ENCODE data around the gene CCDC159. TPM values are rescaled to one million over a fixed set of nuclear protein-coding genes. Genes with fewer than 3 reads are reported as not detected.
A peak's percentile ranks its signal among the peaks of the same experiment; 100 is the strongest.

The CCDC159 gene
- total RNA-seq, 1 experiment from 2014 or later, result 2.9 TPM

DNA sequence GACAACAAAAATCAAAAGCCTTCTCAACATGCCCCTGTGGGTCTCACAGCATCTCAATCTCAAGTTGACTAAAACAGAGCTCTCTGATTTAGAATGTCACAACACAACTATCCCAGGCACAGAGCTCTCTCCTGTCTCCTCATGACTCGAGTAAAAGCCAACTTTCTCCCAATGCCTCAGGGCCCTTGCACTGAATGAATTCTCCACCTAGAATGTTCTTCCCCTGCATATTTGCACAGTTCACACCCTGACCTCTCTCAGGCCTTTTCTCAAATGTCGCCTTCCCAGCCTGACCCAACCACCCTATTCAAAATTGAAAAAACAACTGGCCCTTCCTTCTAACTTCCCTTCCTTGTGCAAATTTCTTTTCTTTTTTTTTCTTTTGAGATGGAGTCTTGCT lies 24.4 kb downstream of the CCDC159 start:
- Histone ChIP-seq H3K36me3 (ENCODE audit: insufficient read depth, low read length) (no peaks in the 10 kb centered on the region), H3K27ac (ENCODE audit: low read length) (no peak overlapping the region), H3K4me1 (ENCODE audit: low read length) (peaks cover 11% of the 10 kb centered on the region), H3K9ac (ENCODE audit: low read length) (no peak overlapping the region), H3K27me3 (ENCODE audit: low read length) (no peaks in the 10 kb centered on the region), H3K9me3 (ENCODE audit: low read length) (no peaks in the 10 kb centered on the region), H4K20me1 (ENCODE audit: insufficient read depth, low read depth, low read length) (no peaks in the 10 kb centered on the region), H3K79me2 (ENCODE audit: low read length) (peaks cover 6% of the 10 kb centered on the region), H2AFZ (ENCODE audit: low read length) (no peak overlapping the region), H3K4me3 (ENCODE audit: low read length) (no peak overlapping the region), H3K9me2 (replicated peaks; ENCODE audit: insufficient read depth, low read length) (no peaks in the 10 kb centered on the region), H3K4me2 (ENCODE audit: low read depth, low read length, poor library complexity, severe bottlenecking) (no peak overlapping the region)
- no peak for DNase-seq

DNA sequence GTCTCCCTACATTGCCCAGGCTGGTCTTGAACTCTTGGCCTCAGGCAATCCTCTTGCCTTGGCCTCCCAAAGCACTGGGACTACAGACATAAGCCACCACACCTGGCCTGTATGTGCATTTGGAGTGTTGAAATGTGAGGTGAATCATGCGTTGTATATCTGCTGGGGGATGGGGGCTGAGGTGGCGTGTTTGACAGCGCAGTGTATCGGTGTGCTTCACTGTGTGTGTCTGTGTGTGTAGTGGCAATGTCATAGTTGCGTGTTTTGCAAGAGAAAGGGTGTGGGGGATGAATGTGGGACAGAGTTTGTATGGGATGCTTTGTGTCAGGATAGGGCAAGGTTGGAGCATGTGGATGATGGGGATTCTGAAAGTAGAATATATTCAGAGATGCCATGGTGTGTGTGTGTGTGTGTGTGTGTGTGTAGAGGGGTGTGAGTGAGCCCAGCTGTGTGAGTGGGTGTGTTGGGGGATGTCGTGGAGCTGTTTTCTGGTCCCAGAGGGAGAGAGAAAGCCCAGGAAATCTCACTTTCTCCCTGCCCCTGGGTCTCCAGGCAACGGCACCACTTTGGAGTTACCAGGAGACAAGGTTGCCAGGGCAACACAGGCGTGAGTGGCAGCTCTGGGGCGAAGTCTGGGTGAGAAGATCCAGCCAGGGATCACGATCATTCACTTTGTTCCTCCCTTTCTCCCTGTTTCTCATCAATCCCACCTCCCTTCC lies 27.0 kb downstream of the CCDC159 start:
- Histone ChIP-seq H3K27me3 (ENCODE audit: low read length) (no peaks in the 10 kb centered on the region), H3K4me2 (ENCODE audit: low read depth, low read length, poor library complexity, severe bottlenecking) (peak overlapping the region; percentile 91), H3K9me3 (ENCODE audit: low read length) (no peaks in the 10 kb centered on the region), H3K79me2 (ENCODE audit: low read length) (peaks cover 25% of the 10 kb centered on the region), H4K20me1 (ENCODE audit: insufficient read depth, low read depth, low read length) (no peaks in the 10 kb centered on the region), H3K36me3 (ENCODE audit: insufficient read depth, low read length) (0 out of 2 replicates have a peak, but pooled peaks cover 4% of the 10 kb centered on the region), H3K9ac (ENCODE audit: low read length) (peak overlapping the region; percentile 80), H3K4me1 (ENCODE audit: low read length) (peaks cover 35% of the 10 kb centered on the region), H3K27ac (ENCODE audit: low read length) (no peak overlapping the region), H3K9me2 (replicated peaks; ENCODE audit: insufficient read depth, low read length) (no peaks in the 10 kb centered on the region), H2AFZ (ENCODE audit: low read length) (peak overlapping the region; percentile 49; the same call in 1 of the 2 replicates), H3K4me3 (ENCODE audit: low read length) (peak overlapping the region; percentile 86; the same call in 1 of the 2 replicates)
- peak; percentile 51 for DNase-seq

DNA sequence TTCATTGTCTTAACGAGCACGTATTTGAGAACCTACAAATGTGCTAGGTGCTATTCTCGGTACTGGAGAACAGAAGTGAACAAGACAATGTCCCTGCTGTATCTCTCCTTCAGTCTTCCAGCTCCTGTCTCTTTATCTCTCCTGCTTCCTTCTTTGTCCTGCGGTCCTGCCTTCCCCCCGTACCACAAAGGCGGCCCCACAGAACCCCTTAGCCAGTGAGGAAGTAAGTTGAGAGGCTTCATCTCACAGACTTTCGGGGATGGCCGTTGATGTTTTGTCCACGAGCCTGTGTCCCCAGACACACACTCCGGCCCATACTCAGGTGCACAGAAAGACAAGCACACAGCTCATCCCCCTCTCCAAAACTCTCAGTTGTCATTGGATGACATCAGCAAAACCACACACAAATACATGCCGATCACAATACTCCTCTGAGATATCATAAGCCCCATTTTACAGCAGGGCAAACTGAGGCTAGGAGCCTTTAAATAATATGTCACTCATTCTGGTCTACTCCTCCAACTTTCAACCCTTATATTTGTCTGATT lies 27.6 kb downstream of the CCDC159 start:
- peak overlapping the region; percentile 49; the same call in 1 of the 2 replicates for H2AFZ ChIP-seq (ENCODE audit: low read length)
- H3K9ac ChIP-seq (ENCODE audit: low read length), result peak overlapping the region; percentile 80
- 0 out of 2 replicates have a peak, but pooled peaks cover 4% of the 10 kb centered on the region for H3K36me3 ChIP-seq (ENCODE audit: insufficient read depth, low read length)
- H3K79me2 ChIP-seq (ENCODE audit: low read length), result peaks cover 30% of the 10 kb centered on the region
- no peaks in the 10 kb centered on the region for H3K27me3 ChIP-seq (ENCODE audit: low read length)
- peak overlapping the region; percentile 86 for H3K4me3 ChIP-seq (ENCODE audit: low read length)
- H3K4me2 ChIP-seq (ENCODE audit: low read depth, low read length, poor library complexity, severe bottlenecking), result peak overlapping the region; percentile 91
- H3K4me1 ChIP-seq (ENCODE audit: low read length), result peaks cover 40% of the 10 kb centered on the region
- no peaks in the 10 kb centered on the region for H3K9me2 ChIP-seq (replicated peaks; ENCODE audit: insufficient read depth, low read length)
- no peaks in the 10 kb centered on the region for H3K9me3 ChIP-seq (ENCODE audit: low read length)
- H3K27ac ChIP-seq (ENCODE audit: low read length), result no peak overlapping the region
- DNase-seq, result peak; percentile 49
- no peaks in the 10 kb centered on the region for H4K20me1 ChIP-seq (ENCODE audit: insufficient read depth, low read depth, low read length)

DNA sequence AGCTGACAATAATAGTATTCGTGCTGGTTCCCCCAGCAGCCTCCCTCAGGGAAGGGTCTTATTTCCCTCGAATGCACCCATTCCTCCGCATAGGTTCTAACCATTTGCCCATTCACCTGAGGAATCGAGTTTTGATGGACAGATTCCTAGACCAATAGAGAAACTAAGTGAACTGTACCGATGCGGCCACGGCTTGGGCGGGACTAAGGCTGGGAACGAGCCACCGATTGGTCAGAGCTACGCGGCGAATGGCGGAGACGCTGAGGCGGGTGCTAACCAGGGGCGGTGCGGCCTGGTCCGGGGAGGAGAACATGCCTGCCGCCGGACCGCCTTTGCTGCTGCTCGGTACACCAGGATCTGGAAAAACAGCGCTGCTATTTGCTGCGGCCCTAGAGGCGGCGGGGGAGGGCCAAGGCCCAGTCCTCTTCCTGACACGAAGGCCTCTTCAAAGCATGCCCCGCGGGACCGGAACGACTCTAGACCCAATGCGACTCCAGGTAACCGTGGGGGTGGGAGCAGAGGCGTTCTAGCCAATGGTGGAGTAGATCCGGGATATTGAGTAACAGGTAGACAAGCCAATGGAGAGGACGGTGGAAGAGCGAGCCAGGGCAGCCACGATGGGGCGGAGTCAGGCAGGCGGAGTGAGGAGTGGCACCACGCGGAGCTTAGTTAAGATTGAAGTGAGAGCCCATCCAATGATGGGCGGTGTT lies 28.3 kb downstream of the CCDC159 start, which contains the start of gene SWSAP1:
SWSAP1 (plus strand) TSS at position 234 of the 710 bp plus-strand sequence; CDS start at position 249, 15 bp downstream.
- Histone ChIP-seq H4K20me1 (ENCODE audit: insufficient read depth, low read depth, low read length) (no peaks in the 10 kb centered on the region), H3K4me1 (ENCODE audit: low read length) (peaks cover 46% of the 10 kb centered on the region), H3K4me3 (ENCODE audit: low read length) (peak within 1 kb of the TSS; percentile 86), H3K36me3 (ENCODE audit: insufficient read depth, low read length) (0 out of 2 replicates have a peak, but pooled peaks cover 4% of the 10 kb centered on the region), H3K79me2 (ENCODE audit: low read length) (peaks cover 35% of the 10 kb centered on the region), H3K9me3 (ENCODE audit: low read length) (no peaks in the 10 kb centered on the region), H3K27me3 (ENCODE audit: low read length) (no peaks in the 10 kb centered on the region), H3K9me2 (replicated peaks; ENCODE audit: insufficient read depth, low read length) (no peaks in the 10 kb centered on the region), H3K27ac (ENCODE audit: low read length) (peak within 1 kb of the TSS; percentile 82), H3K4me2 (ENCODE audit: low read depth, low read length, poor library complexity, severe bottlenecking) (peak within 1 kb of the TSS; percentile 91), H2AFZ (ENCODE audit: low read length) (peak within 1 kb of the TSS; percentile 49; the same call in 1 of the 2 replicates), H3K9ac (ENCODE audit: low read length) (peak within 1 kb of the TSS; percentile 91)
- DNase-seq, result peak; percentile 99

DNA sequence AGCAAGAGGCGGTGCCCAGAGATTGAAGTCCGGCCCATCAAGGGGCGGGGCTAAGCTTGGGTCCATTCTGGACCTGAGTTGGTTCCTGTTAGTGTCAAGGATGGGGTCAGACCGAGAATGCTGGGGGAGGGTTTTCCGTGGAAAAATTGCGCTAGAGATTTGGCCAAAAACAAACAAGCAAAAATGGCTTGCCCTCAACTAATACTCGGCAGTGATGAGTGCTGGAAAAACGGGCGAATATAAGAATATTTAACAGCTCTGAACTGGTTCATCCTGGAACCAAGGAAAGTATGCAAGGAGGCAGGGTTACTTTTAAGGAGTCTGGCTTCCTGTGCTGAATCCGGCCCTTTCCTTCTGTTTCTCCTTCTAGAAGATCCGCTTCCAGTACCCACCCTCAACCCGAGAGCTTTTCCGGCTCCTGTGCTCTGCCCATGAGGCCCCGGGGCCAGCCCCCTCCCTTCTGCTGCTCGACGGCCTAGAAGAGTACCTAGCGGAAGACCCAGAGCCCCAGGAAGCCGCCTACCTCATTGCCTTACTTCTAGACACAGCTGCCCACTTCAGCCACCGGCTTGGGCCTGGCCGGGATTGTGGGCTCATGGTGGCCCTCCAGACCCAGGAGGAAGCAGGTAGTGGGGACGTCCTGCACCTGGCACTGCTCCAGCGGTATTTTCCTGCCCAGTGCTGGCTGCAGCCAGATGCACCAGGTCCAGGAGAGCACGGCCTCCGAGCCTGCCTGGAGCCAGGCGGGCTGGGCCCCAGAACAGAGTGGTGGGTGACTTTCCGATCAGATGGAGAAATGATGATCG lies 29.0 kb downstream of the CCDC159 start:
- no peaks in the 10 kb centered on the region for H3K9me3 ChIP-seq (ENCODE audit: low read length)
- H2AFZ ChIP-seq (ENCODE audit: low read length), result no peak overlapping the region
- H3K9ac ChIP-seq (ENCODE audit: low read length), result peak overlapping the region; percentile 91
- 0 out of 2 replicates have a peak, but pooled peaks cover 4% of the 10 kb centered on the region for H3K36me3 ChIP-seq (ENCODE audit: insufficient read depth, low read length)
- H3K4me1 ChIP-seq (ENCODE audit: low read length), result peaks cover 54% of the 10 kb centered on the region
- DNase-seq, result peak; percentile 89
- H3K4me3 ChIP-seq (ENCODE audit: low read length), result peak overlapping the region; percentile 86
- H3K9me2 ChIP-seq (replicated peaks; ENCODE audit: insufficient read depth, low read length), result no peaks in the 10 kb centered on the region
- H3K79me2 ChIP-seq (ENCODE audit: low read length), result peaks cover 43% of the 10 kb centered on the region
- H3K27me3 ChIP-seq (ENCODE audit: low read length), result no peaks in the 10 kb centered on the region
- H3K27ac ChIP-seq (ENCODE audit: low read length), result peak overlapping the region; percentile 82
- H3K4me2 ChIP-seq (ENCODE audit: low read depth, low read length, poor library complexity, severe bottlenecking), result peak overlapping the region; percentile 91
- no peaks in the 10 kb centered on the region for H4K20me1 ChIP-seq (ENCODE audit: insufficient read depth, low read depth, low read length)

DNA sequence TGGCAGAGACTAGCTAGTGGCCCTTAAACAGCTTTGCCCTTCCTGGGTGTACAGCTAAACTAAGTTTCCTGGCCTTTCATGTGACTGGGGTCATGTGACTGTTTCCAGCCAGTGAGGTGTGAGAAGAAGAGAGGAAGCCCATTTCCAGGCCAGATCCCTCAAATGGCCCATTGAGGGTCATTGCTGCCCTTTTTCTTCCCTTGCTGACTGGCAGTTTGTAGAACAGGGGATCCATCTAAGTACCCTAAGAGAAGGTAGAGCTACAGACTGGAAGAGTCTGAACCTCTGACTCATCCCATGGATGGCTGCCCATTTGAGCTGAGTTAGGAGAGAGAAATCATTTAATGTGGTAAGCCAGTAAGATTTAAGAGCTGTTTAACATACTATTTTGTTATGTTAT lies 30.9 kb downstream of the CCDC159 start:
- Histone ChIP-seq H3K4me3 (ENCODE audit: low read length) (no peak overlapping the region), H3K4me1 (ENCODE audit: low read length) (peaks cover 62% of the 10 kb centered on the region), H3K9ac (ENCODE audit: low read length) (peak overlapping the region; percentile 23), H3K4me2 (ENCODE audit: low read depth, low read length, poor library complexity, severe bottlenecking) (peak overlapping the region; percentile 91), H2AFZ (ENCODE audit: low read length) (no peak overlapping the region; the same call in 1 of the 2 replicates), H3K27ac (ENCODE audit: low read length) (peak overlapping the region; percentile 52), H3K79me2 (ENCODE audit: low read length) (peaks cover 46% of the 10 kb centered on the region), H3K9me2 (replicated peaks; ENCODE audit: insufficient read depth, low read length) (no peaks in the 10 kb centered on the region), H3K36me3 (ENCODE audit: insufficient read depth, low read length) (0 out of 2 replicates have a peak, but pooled peaks cover 4% of the 10 kb centered on the region), H4K20me1 (ENCODE audit: insufficient read depth, low read depth, low read length) (no peaks in the 10 kb centered on the region), H3K9me3 (ENCODE audit: low read length) (no peaks in the 10 kb centered on the region), H3K27me3 (ENCODE audit: low read length) (no peaks in the 10 kb centered on the region)
- DNase-seq, result peak; percentile 78

DNA sequence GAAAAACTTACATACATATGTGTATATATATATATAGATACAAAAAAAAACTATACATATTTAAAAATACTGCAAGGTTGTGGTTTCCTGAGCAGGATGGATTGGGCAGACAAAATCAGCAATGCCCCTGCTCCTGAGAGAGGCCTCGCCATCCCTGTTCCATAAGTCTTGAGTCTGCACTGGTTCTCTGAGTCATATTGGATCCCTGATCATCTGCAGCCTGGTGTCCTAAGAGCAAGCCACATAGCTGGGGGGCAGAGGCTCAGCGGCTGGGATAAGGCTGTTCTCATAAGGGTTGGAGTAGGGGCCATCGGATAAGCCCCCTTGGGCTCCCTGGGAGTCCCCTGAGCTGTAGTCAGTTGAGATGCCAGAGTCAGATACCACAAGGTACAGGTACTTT lies 31.4 kb downstream of the CCDC159 start:
- Histone ChIP-seq H3K79me2 (ENCODE audit: low read length) (peaks cover 46% of the 10 kb centered on the region), H4K20me1 (ENCODE audit: insufficient read depth, low read depth, low read length) (no peaks in the 10 kb centered on the region), H3K4me2 (ENCODE audit: low read depth, low read length, poor library complexity, severe bottlenecking) (peak overlapping the region; percentile 17), H2AFZ (ENCODE audit: low read length) (no peak overlapping the region), H3K9me3 (ENCODE audit: low read length) (no peaks in the 10 kb centered on the region), H3K9ac (ENCODE audit: low read length) (no peak overlapping the region), H3K4me1 (ENCODE audit: low read length) (peaks cover 65% of the 10 kb centered on the region), H3K27me3 (ENCODE audit: low read length) (no peaks in the 10 kb centered on the region), H3K27ac (ENCODE audit: low read length) (no peak overlapping the region), H3K4me3 (ENCODE audit: low read length) (no peak overlapping the region), H3K36me3 (ENCODE audit: insufficient read depth, low read length) (0 out of 2 replicates have a peak, but pooled peaks cover 4% of the 10 kb centered on the region), H3K9me2 (replicated peaks; ENCODE audit: insufficient read depth, low read length) (no peaks in the 10 kb centered on the region)
- DNase-seq, result no peak
